ENCODE measurements around the gene NHS.

DNA sequence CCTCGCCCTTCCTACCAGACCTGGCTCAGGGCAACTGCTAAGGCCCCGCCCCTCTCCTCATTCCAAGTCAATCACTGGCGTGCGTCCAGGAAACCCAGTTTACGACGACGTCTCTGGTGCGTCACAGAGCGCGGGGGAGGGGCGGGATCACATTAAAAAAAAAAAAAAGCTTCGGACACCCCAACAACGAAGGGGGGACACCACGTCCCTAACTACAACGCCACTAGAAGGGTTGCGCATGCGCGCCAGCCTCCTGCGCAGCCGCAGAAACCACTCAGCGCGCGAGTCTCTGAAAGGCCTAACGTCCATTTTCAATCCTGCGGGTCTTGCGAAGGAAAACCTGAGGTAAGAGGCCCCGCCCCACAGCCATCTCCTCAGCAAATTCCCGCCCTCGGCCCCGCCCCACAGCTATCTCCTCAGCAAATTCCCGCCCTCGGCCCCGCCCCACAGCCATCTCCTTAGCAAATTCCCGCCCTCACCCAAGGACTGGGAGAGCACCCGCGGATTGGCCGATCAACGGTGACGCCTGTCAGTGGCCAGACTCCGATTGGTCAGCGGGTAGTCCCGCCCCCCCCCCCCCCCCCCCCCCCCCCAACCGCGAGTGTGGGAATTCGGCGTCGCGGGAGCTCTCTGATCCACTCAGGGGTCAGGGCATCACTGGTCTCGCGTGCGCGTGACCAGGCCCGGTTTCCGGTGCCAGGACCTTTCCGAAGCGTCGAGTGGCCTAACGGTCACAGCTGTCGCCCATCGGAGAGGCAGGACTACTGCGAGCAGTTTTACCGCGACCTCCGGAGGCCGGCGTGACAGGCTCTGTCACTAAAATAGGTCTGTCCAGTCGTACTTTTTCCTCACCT is 362.1 kb downstream of the NHS start, which contains the start of gene SCML1:
- TF ChIP-seq, protein P1, sequence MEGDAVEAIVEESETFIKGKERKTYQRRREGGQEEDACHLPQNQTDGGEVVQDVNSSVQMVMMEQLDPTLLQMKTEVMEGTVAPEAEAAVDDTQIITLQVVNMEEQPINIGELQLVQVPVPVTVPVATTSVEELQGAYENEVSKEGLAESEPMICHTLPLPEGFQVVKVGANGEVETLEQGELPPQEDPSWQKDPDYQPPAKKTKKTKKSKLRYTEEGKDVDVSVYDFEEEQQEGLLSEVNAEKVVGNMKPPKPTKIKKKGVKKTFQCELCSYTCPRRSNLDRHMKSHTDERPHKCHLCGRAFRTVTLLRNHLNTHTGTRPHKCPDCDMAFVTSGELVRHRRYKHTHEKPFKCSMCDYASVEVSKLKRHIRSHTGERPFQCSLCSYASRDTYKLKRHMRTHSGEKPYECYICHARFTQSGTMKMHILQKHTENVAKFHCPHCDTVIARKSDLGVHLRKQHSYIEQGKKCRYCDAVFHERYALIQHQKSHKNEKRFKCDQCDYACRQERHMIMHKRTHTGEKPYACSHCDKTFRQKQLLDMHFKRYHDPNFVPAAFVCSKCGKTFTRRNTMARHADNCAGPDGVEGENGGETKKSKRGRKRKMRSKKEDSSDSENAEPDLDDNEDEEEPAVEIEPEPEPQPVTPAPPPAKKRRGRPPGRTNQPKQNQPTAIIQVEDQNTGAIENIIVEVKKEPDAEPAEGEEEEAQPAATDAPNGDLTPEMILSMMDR (IDR thresholded peaks at IDR 0.05): no peak
- peak; percentile 67 for TF ChIP-seq POLR2A (IDR thresholded peaks at IDR 0.05)
